ENCODE results near the gene CFAP100.

CFAP100 gene

DNA sequence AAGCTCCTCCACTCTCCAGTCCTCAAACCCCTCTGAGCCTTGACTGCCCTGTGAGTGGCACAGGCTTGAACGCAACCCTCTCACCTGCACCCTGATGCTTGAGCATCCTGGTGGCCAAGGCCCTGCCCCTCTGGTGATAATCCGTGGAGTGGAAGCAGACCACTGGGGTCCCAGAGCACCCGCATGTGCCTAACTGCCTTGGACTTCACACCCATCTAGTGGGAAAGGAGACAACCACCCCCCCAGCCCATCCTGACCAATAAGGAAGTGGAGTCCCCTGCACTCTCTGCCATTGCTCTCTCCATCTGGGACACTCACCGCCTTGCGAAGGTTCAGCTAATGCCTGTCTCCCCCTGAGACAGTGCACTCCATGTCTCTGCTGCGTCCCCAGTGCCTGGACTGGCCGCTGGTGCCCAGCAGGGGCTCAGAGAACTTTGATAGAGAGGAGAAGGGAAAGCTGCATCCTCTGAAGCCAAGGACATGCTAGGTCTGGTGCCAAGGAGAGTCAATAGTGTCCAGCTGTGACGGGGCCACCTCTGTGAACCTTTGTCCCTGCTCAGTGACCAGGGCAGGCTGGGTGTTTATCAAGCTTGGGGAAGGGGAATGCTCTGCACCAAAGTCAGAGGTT is 40.9 kb upstream of the CFAP100 start:
- TF ChIP-seq CTCF (conservative IDR thresholded peaks at IDR 0.05; ENCODE audit: low read length) = no peak
- no peak overlapping the region for H3K4me3 ChIP-seq (ENCODE audit: low read length)
- DNase-seq (ENCODE audit: low read depth) = no peak

GRCh38 chr3:126354776-126355175 is 39.9 kb upstream of the CFAP100 start:
- TF ChIP-seq CTCF (conservative IDR thresholded peaks at IDR 0.05; ENCODE audit: low read length) = no peak
- DNase-seq (ENCODE audit: low read depth) = no peak
- no peak overlapping the region for H3K4me3 ChIP-seq (ENCODE audit: low read length)

GRCh38 chr3:126355251-126355650 is 39.5 kb upstream of the CFAP100 start:
- no peak for TF ChIP-seq CTCF (conservative IDR thresholded peaks at IDR 0.05; ENCODE audit: low read length)
- H3K4me3 ChIP-seq (ENCODE audit: low read length) = no peak overlapping the region
- no peak for DNase-seq (ENCODE audit: low read depth)

- peak overlapping the region; percentile 56 for H3K4me3 ChIP-seq (ENCODE audit: low read length)
- TF ChIP-seq CTCF (conservative IDR thresholded peaks at IDR 0.05; ENCODE audit: low read length) = no peak
- peak; percentile 61 for DNase-seq (ENCODE audit: low read depth)
These were observed 38.8 kb upstream of the CFAP100 start for GRCh38 chr3:126355777-126356372.

DNA sequence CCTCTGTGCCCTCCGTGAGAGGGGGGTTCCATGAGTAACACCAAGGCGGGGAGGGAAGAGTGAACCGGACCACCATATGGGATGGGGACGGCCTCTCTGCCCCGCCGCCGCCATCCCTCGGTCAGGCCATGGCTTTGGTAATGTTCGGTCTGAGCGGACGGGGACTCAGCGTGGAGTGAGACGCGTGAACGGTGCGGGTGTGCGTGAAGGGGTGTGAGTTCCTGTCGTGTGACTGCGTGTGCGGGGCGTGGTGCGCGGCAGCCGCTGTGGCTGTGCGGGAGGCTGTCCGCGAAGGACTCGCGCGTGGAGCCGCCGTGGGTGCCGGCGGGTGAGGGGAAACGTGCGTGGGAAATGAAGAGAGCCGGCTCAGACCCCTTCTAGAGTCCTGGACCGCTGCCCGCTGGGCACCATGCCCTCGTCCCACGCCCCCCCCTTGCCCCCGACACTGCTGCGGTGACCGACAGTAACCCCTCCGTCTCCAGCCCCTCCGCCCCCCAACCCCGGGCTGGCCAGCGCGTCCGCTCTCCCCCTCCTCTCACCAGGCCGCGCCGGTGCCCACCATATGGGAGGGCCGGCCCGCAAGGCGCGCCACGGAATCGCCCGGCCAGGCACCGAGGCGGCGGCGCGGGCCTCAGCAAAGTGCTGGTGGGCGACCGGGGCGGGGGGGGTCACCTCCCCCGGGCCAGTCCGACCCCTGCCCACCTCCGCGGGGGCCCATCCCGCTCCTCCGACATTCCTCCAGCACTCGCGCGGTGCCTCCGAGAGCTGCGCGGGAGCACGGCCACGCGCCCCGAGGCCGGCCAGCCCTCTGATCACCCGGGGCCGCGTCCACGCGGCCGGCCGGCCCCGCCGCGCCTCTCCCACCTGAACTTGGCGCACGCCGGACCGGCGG is 38.1 kb upstream of the CFAP100 start:
- TF ChIP-seq CTCF (conservative IDR thresholded peaks at IDR 0.05; ENCODE audit: low read length) = no peak
- peak overlapping the region; percentile 56 for H3K4me3 ChIP-seq (ENCODE audit: low read length)
- no peak for DNase-seq (ENCODE audit: low read depth)

DNA sequence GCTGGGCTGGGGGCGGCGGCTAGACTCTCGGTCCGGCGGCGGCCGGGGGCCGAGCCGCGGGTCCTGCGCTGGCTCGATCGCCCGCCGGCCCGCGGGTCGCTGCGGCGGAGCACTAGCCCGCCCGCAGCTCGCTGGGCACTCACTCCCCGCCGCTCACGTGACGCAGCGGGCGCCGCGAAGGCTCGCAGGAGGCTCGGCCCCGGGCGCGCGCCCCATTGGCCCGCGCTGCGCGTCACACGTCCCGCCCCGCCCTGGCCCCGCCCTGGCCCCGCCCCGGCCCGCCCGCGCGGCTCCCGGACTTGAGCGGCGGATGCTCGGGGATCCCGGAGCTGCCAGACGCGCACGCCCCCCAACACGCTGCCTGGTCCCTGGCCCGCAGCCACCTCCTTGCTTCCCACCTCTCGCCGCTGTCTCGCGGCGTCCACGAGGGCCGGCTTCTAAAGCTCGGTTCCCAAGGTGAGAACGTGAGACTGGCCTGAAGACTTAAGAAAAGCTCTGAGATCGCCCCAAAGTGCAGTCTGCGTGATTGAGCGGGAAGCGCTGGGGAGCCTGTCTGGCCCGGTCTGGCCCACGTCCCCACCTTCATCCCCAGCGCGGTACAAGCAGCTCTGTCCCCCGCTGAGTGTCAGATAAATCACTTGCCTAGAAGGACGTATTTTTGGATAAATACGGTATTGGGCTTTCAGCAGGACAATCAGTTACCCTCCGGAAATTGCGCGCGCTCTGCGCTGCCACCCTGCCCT is 37.2 kb upstream of the CFAP100 start, which contains the start of gene KLF15:
KLF15 (minus strand) TSS at position 114 of the 743 bp plus-strand sequence. CDS start 4,486 bp downstream, outside the sequence.
- TF ChIP-seq CTCF (conservative IDR thresholded peaks at IDR 0.05; ENCODE audit: low read length) = no peak
- H3K4me3 ChIP-seq (ENCODE audit: low read length) = peak within 1 kb of the TSS; percentile 64
- peak; percentile 71 for DNase-seq (ENCODE audit: low read depth)
